Fibroblast of pulmonary artery (primary cell): ENCODE data around the gene CCNY.
"Not testable (repeated sequence)": the region's sequence is repeated elsewhere in the genome, so short reads cannot be mapped to it uniquely, and the experiment has no call there.

Experiments
- DNase-seq: peaks from one replicate; pipeline ENCODE4 v3.0.0-alpha.2; 2010; ENCODE audit warnings: low read depth
- H3K4me3 ChIP-seq: replicated peaks from 2 replicates; pipeline ENCODE4 v1.5.1; 2011; ENCODE audit warnings: low read depth, mild to moderate bottlenecking, control low read depth, low read length, moderate library complexity
- TF ChIP-seq, protein P1 (sequence below): IDR thresholded peaks from 2 replicates; pipeline ENCODE4 v1.5.1; 2011; ENCODE audit warnings: mild to moderate bottlenecking, control low read depth, low read length, inconsistent platforms; ENCODE audit errors: missing control alignments

Gene CCNY

GRCh38 chr10:35348609-35349388 is 12.5 kb downstream of the CCNY start:
- TF ChIP-seq, protein P1, sequence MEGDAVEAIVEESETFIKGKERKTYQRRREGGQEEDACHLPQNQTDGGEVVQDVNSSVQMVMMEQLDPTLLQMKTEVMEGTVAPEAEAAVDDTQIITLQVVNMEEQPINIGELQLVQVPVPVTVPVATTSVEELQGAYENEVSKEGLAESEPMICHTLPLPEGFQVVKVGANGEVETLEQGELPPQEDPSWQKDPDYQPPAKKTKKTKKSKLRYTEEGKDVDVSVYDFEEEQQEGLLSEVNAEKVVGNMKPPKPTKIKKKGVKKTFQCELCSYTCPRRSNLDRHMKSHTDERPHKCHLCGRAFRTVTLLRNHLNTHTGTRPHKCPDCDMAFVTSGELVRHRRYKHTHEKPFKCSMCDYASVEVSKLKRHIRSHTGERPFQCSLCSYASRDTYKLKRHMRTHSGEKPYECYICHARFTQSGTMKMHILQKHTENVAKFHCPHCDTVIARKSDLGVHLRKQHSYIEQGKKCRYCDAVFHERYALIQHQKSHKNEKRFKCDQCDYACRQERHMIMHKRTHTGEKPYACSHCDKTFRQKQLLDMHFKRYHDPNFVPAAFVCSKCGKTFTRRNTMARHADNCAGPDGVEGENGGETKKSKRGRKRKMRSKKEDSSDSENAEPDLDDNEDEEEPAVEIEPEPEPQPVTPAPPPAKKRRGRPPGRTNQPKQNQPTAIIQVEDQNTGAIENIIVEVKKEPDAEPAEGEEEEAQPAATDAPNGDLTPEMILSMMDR: no peak
- H3K4me3 ChIP-seq: no peak overlapping the region
- DNase-seq: no peak

DNA sequence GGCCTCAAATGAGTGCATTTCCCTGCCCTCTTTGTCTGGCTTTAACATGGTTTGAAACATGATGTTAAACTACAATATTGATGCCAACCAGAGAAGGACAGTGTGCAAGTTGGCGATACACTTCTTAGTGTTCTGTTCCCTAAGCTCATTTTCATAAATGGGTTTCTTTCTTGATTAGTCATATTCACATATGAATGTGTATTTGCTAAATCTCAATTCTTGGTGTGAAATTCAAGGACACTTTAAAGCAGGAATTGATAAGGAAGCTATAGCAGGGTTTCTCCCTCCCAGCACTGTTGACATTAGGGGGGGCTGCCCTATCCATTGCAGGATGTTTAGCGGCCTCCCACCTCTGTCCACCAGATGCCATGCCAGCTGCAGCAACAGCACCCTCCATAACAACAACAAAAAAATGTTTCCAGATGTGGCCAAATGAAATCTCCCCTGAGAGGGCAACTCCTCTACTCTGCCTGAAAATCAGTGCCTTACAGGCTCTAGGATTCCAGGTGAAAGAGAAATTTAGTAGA is 13.1 kb downstream of the CCNY start:
- no peak for DNase-seq
- no peak overlapping the region for H3K4me3 ChIP-seq
- TF ChIP-seq, protein P1: no peak

DNA sequence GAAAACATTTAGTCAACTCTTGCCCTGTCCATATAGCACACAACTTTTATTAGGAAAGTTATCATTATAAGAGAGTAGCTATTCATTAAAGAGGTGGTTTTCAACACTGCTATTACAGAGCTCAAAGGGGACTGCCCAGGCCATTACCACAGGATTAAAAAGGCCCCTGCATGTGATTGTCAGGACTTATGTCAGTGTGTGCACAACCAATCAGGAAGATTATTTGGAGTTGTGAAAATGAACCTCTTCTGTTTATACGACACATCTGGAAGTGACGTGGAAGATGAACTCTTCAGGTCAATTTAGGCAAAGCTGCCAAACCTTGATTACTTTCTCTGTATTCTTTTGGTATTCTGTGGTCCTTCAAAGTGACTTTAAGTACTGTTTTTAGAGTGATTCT is 14.7 kb downstream of the CCNY start:
- TF ChIP-seq, protein P1: no peak
- no peak for DNase-seq
- no peak overlapping the region for H3K4me3 ChIP-seq

DNA sequence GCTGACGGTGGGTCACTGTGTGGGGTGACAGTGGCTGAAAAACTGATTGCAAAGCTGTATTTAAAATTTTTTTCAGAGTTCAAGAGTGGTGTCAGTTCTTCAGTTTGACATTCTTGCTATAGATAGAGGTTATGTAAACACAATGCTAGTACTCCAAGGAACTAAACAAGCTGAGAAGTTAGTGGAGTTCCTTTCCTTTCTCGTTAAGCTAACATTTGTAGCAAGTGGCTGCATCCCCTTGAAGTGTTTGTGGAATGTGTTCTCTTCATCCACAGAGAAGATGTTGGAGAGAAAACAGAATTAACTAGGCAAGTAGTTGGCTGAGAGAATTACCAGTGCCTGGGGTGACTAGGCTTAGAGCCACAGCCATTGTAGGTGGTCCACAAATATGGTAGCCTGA is 15.8 kb downstream of the CCNY start:
- DNase-seq: no peak
- H3K4me3 ChIP-seq: no peak overlapping the region
- TF ChIP-seq, protein P1: no peak

DNA sequence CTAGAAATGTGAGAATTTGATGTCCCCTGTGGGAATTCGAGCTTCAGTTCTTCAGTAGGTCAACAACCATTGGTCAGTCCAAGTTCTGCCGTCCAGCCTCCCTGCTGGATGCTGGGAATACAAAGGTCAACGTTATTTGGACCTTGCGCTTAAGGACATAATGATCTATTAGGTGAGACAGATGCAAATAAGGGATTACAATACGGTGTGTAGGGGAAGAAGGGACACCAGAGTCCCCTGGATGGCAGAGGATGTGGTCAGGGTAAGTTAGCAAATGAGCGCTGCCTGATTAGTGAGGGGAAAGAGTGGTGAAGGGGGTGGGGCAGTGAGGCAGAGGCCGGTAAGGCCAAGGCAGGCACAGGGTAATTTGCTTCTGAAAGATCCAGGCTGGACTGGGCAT is 16.2 kb downstream of the CCNY start:
- no peak overlapping the region for H3K4me3 ChIP-seq
- DNase-seq: no peak
- TF ChIP-seq, protein P1: no peak

DNA sequence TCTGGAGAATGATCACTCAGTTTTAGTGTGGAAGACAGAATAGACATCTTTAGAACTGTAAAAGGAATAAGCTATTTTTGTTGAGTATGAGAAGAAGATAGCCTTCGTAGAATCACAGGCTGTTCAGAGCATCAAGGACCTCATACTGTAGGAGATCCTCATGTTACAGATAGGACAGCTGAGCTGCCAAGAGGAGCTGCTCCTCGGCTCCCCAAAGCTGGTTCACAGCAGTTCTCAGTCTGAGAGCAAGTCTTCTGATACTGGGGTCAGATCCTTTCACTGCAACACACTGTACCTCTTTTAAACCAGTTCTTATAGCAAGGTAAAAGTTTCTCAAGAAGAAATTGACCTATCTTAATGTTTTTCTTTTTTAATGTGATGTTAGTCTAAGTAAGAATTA is 17.1 kb downstream of the CCNY start:
- H3K4me3 ChIP-seq: no peak overlapping the region
- no peak for DNase-seq
- TF ChIP-seq, protein P1: no peak

GRCh38 chr10:35353805-35354204 is 17.5 kb downstream of the CCNY start:
- no peak for DNase-seq
- TF ChIP-seq, protein P1: no peak
- H3K4me3 ChIP-seq: no peak overlapping the region

- DNase-seq, H3K4me3 ChIP-seq: not testable (repeated sequence)
Measured at GRCh38 chr10:35354257-35354656, 17.9 kb downstream of the CCNY start.
